ENCODE measurements around the gene SRP19. TPM values are rescaled to one million over a fixed set of nuclear protein-coding genes. Genes with fewer than 3 reads are reported as not detected.

SRP19 gene
- total RNA-seq, 2 donors from 2014 or later = 65.4 to 65.7 TPM

DNA sequence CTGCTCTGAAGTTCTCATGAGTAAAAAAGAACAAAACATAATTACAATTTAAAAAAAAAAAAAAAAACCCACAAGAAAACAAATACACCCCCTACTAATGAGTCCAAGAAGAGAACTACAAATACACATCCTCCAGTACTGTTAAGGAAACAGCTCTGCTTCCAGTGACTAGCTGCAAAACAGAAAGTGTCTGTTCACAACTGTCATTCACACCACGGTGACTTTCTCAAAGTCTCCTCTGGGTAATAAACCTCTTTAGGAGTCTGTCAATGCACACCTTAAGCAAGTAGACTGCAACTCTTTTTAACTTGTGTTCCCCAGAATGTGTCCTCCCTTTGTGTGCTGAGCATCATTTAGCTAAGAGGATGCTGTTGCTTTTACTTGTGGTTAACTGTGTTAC is 54.7 kb downstream of the SRP19 start:
- TF ChIP-seq, protein P1, sequence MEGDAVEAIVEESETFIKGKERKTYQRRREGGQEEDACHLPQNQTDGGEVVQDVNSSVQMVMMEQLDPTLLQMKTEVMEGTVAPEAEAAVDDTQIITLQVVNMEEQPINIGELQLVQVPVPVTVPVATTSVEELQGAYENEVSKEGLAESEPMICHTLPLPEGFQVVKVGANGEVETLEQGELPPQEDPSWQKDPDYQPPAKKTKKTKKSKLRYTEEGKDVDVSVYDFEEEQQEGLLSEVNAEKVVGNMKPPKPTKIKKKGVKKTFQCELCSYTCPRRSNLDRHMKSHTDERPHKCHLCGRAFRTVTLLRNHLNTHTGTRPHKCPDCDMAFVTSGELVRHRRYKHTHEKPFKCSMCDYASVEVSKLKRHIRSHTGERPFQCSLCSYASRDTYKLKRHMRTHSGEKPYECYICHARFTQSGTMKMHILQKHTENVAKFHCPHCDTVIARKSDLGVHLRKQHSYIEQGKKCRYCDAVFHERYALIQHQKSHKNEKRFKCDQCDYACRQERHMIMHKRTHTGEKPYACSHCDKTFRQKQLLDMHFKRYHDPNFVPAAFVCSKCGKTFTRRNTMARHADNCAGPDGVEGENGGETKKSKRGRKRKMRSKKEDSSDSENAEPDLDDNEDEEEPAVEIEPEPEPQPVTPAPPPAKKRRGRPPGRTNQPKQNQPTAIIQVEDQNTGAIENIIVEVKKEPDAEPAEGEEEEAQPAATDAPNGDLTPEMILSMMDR (conservative IDR thresholded peaks at IDR 0.05) = no peak

DNA sequence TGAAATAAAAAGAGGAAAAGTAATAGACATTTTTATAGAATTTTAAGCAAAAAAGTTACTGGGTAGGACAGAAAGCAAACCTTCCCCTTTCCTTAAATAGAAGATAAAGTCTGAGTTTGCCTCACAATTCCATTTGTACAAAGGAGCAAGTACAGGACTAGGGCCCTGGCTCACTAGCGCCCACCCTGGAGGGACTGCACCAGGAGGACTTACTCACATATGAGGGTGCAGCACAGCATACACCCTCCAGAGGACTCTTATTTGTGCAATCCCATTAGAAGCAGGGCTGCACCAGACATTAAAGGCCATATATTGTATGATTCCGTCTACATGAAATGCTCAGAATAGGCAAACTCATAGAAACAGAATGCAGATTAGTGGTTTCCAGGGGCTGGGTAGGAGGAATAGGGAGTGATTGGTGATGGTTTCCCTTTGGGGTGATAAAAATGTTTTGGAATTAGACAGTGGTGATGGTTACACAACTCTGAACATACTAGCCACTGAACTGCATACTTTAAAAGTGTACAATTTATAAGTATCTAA is 56.4 kb downstream of the SRP19 start:
- DNase-seq = peak; percentile 73
- 85 to 90% methylated on average over 2 of the region's 2 CpGs for WGBS, 2 experiments (ENCODE audit: insufficient coverage in 1 of 2, insufficient read length in 1 of 2)

More for the DNA sequence above, 54.7 kb downstream of the SRP19 start:
- Mint-ChIP-seq H3K36me3 (ENCODE audit: low read depth) (peaks cover 48% of the 10 kb centered on the region), H3K27ac (no peak overlapping the region), H3K4me1 (peaks cover 22% of the 10 kb centered on the region), H3K4me3 (no peak overlapping the region), H3K9me3 (no peaks in the 10 kb centered on the region), H3K27me3 (ENCODE audit: insufficient read depth) (no peaks in the 10 kb centered on the region)
- Histone ChIP-seq H3K4me3 (ENCODE audit: low read length) (no peak overlapping the region), H3K27me3 (ENCODE audit: control insufficient read depth, insufficient read depth, low read length, poor library complexity, severe bottlenecking) (no peaks in the 10 kb centered on the region), H3K9me3 (ENCODE audit: control insufficient read depth, low read length) (no peaks in the 10 kb centered on the region), H3K36me3 (ENCODE audit: control insufficient read depth, insufficient read depth, low read length) (peaks cover 50% of the 10 kb centered on the region), H3K4me1 (ENCODE audit: control insufficient read depth, insufficient read depth, low read length) (peaks cover 4% of the 10 kb centered on the region), H3K27ac (ENCODE audit: low read depth, low read length) (no peak overlapping the region), H3K9ac (ENCODE audit: extremely low read depth, low read length, poor library complexity, severe bottlenecking) (no peak overlapping the region)
- no peak for DNase-seq
- WGBS, 2 experiments (ENCODE audit: insufficient coverage in 1 of 2, insufficient read length in 1 of 2) = 93% methylated on average over 1 of the region's 1 CpG; no CpG with 5 or more reads in 1 of the 2 experiments

DNA sequence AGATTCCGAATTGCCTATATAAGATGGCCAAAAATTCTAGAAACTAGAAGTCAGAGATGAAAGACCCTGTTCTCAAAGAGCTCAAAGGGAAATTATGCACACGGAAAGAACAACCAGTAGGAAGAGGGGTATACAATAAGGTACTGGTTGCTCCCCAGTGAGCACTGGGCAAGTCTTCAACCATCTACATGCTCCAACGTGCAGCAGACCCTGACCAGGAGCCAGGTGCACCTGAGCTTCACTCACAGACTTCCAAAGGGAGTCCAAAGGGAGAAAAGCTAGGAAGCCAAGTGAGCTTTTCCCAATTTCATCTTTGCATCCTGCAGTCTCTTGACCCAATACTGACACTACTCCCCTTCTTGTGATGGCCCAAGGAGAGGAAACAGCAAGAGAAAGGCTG is 57.0 kb downstream of the SRP19 start:
- Histone ChIP-seq H3K36me3 (ENCODE audit: control insufficient read depth, insufficient read depth, low read length) (peaks cover 42% of the 10 kb centered on the region), H3K9me3 (ENCODE audit: control insufficient read depth, low read length) (no peaks in the 10 kb centered on the region), H3K27ac (ENCODE audit: low read depth, low read length) (no peak overlapping the region), H3K4me1 (ENCODE audit: control insufficient read depth, insufficient read depth, low read length) (peaks cover 6% of the 10 kb centered on the region), H3K9ac (ENCODE audit: extremely low read depth, low read length, poor library complexity, severe bottlenecking) (no peak overlapping the region), H3K27me3 (ENCODE audit: control insufficient read depth, insufficient read depth, low read length, poor library complexity, severe bottlenecking) (peaks cover 9% of the 10 kb centered on the region), H3K4me3 (ENCODE audit: low read length) (no peak overlapping the region)
- peaks cover 8% of the 10 kb centered on the region for H3K27me3 Mint-ChIP-seq (ENCODE audit: insufficient read depth)
- no peak overlapping the region for H3K27ac Mint-ChIP-seq
- TF ChIP-seq, protein P1 (conservative IDR thresholded peaks at IDR 0.05) = no peak
- DNase-seq = no peak
- no peaks in the 10 kb centered on the region for H3K9me3 Mint-ChIP-seq
- H3K36me3 Mint-ChIP-seq (ENCODE audit: low read depth) = peaks cover 43% of the 10 kb centered on the region
- no peak overlapping the region for H3K4me3 Mint-ChIP-seq
- WGBS, 2 experiments (ENCODE audit: insufficient coverage in 1 of 2, insufficient read length in 1 of 2) = 92 to 100% methylated on average over 2 to 3 of the region's 3 CpGs
- H3K4me1 Mint-ChIP-seq = peaks cover 21% of the 10 kb centered on the region

More for the DNA sequence above, 56.4 kb downstream of the SRP19 start:
- Mint-ChIP-seq H3K4me3 (no peak overlapping the region), H3K27ac (no peak overlapping the region), H3K4me1 (peaks cover 21% of the 10 kb centered on the region), H3K9me3 (no peaks in the 10 kb centered on the region), H3K27me3 (ENCODE audit: insufficient read depth) (peaks cover 2% of the 10 kb centered on the region), H3K36me3 (ENCODE audit: low read depth) (peaks cover 48% of the 10 kb centered on the region)
- Histone ChIP-seq H3K27me3 (ENCODE audit: control insufficient read depth, insufficient read depth, low read length, poor library complexity, severe bottlenecking) (peaks cover 3% of the 10 kb centered on the region), H3K27ac (ENCODE audit: low read depth, low read length) (no peak overlapping the region), H3K9me3 (ENCODE audit: control insufficient read depth, low read length) (no peaks in the 10 kb centered on the region), H3K9ac (ENCODE audit: extremely low read depth, low read length, poor library complexity, severe bottlenecking) (no peak overlapping the region), H3K4me3 (ENCODE audit: low read length) (no peak overlapping the region), H3K36me3 (ENCODE audit: control insufficient read depth, insufficient read depth, low read length) (peaks cover 48% of the 10 kb centered on the region), H3K4me1 (ENCODE audit: control insufficient read depth, insufficient read depth, low read length) (peaks cover 6% of the 10 kb centered on the region)
- TF ChIP-seq, protein P1 (conservative IDR thresholded peaks at IDR 0.05) = peak; percentile 67
